Measurements from ENCODE around the gene APCDD1L.
"Not testable (repeated sequence)": the region's sequence is repeated elsewhere in the genome, so short reads cannot be mapped to it uniquely, and the experiment has no call there.

Gene APCDD1L

DNA sequence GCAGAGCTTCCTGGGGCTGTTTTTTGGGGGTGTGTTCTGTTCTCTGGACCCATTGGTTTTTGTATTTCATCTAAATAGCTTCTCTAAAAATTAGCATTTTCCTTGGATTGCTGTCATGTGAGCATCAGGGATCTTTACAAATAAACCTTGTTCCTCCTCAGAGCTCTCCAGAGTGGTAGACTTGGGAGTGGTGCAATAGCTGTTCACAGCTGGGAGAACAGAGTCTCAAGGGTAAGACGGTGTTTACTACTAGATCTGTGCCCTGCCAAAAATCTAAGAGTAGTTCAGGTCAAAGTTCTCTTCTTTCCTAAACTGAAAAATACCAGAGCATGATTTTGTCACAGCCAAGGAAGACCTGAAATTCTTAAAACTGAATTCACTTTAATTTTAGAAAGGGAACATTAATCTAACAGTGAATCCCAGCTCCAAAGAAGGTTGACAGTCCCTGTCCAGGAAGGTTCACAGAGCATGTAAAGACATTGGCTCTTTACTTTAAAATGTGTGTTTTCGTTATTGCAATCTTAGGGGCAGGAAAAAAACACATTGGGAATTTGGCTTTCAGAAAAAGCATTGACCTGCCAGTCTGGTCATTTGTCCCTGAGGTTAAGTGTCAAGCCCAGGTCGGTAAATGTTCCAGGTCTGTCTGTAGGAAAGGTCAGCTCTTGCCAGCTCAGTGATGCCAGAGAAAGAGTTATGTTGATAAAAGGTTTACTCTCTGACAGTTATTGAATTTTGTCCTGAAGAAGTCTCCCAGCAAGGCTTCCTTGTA is 82.8 kb downstream of the APCDD1L start:
- no peak overlapping the region for H3K9ac ChIP-seq
- H3K4me1 ChIP-seq = peaks cover 4% of the 10 kb centered on the region
- no peak overlapping the region for H3K4me2 ChIP-seq (ENCODE audit: low read length)
- TF ChIP-seq, protein P1, sequence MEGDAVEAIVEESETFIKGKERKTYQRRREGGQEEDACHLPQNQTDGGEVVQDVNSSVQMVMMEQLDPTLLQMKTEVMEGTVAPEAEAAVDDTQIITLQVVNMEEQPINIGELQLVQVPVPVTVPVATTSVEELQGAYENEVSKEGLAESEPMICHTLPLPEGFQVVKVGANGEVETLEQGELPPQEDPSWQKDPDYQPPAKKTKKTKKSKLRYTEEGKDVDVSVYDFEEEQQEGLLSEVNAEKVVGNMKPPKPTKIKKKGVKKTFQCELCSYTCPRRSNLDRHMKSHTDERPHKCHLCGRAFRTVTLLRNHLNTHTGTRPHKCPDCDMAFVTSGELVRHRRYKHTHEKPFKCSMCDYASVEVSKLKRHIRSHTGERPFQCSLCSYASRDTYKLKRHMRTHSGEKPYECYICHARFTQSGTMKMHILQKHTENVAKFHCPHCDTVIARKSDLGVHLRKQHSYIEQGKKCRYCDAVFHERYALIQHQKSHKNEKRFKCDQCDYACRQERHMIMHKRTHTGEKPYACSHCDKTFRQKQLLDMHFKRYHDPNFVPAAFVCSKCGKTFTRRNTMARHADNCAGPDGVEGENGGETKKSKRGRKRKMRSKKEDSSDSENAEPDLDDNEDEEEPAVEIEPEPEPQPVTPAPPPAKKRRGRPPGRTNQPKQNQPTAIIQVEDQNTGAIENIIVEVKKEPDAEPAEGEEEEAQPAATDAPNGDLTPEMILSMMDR (IDR thresholded peaks at IDR 0.05) = no peak
- H3K27ac ChIP-seq = no peak overlapping the region
- peaks cover 27% of the 10 kb centered on the region for H3K79me2 ChIP-seq
- no peaks in the 10 kb centered on the region for H3K27me3 ChIP-seq (ENCODE audit: control insufficient read depth, insufficient read depth, low read length)
- no peaks in the 10 kb centered on the region for H3K9me3 ChIP-seq (ENCODE audit: control insufficient read depth, low read length)
- no peak overlapping the region for H2AFZ ChIP-seq
- H3K4me3 ChIP-seq (ENCODE audit: low read depth, low read length) = no peak overlapping the region
- H3K36me3 ChIP-seq (ENCODE audit: control insufficient read depth, insufficient read depth, low read length) = no peaks in the 10 kb centered on the region

DNA sequence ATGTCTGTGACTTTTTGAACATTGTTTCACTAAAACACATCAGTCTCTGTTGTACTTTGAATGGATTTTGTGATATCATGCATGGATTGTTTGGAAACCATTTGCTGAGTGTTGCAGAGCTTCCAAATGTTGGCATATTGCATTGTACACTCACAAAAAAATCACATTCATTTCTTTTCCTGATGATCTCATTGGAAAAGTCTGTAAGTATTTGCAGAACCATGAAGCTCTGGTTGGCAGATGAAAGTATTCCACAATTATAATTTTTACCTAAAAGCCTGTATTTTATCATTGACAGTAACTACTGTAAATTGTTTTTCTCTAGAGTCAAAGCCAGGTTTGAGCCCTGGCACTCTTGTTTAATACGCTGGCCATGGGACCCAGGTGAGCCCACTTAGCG is 84.1 kb downstream of the APCDD1L start:
- Histone ChIP-seq H3K9ac (no peak overlapping the region), H3K79me2 (peaks cover 31% of the 10 kb centered on the region), H3K4me1 (peaks cover 4% of the 10 kb centered on the region), H3K4me3 (ENCODE audit: low read depth, low read length) (no peak overlapping the region), H3K9me3 (ENCODE audit: control insufficient read depth, low read length) (no peaks in the 10 kb centered on the region), H3K27me3 (ENCODE audit: control insufficient read depth, insufficient read depth, low read length) (no peaks in the 10 kb centered on the region), H3K36me3 (ENCODE audit: control insufficient read depth, insufficient read depth, low read length) (no peaks in the 10 kb centered on the region), H2AFZ (no peak overlapping the region), H3K4me2 (ENCODE audit: low read length) (no peak overlapping the region), H3K27ac (no peak overlapping the region)
- TF ChIP-seq, protein P1 (IDR thresholded peaks at IDR 0.05) = no peak

DNA sequence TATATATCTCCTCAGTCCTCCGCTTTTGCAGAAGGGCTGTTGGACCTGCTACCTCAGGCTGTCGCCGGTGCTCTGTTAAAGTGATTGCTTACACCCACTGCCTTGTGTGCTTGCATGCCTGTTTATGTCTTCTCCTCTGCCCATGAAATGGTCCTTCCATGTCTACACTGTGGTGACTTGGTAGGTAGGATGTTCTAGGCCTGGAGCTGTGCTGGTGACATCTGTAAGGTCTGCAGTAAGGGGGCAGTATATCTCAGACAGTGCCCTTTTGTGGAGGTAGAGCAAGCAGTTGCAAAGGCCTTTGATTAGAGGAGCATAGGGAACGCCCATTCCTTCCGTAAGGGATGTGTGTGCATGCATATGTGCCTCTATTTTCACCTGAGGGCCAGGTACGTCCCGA is 85.9 kb downstream of the APCDD1L start:
- H3K4me2 ChIP-seq (ENCODE audit: low read length) = no peak overlapping the region
- peaks cover 4% of the 10 kb centered on the region for H3K4me1 ChIP-seq
- peaks cover 41% of the 10 kb centered on the region for H3K79me2 ChIP-seq
- no peaks in the 10 kb centered on the region for H3K27me3 ChIP-seq (ENCODE audit: control insufficient read depth, insufficient read depth, low read length)
- H3K27ac ChIP-seq = no peak overlapping the region
- no peaks in the 10 kb centered on the region for H3K36me3 ChIP-seq (ENCODE audit: control insufficient read depth, insufficient read depth, low read length)
- no peak overlapping the region for H3K9ac ChIP-seq
- no peak overlapping the region for H3K4me3 ChIP-seq (ENCODE audit: low read depth, low read length)
- TF ChIP-seq, protein P1 (IDR thresholded peaks at IDR 0.05) = no peak
- H3K9me3 ChIP-seq (ENCODE audit: control insufficient read depth, low read length) = no peaks in the 10 kb centered on the region
- no peak overlapping the region for H2AFZ ChIP-seq

DNA sequence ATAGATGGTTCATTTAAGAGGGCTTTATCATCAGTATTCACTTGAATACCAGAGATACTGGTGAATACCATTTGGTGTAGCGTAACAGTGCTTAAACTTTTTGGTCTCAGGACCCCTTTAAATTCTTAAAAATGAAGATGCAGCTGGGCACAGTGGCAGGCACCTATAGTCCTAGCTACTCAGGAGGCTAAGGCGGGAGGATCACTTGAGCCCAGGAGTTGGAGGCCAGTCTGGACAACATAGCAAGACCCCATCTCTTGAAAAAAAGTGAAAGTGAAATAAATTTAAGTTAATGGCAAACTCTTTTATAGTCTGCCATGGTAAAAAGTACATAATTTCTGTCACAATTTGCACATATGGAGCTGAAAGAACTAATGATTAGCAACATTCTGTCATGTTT is 86.8 kb downstream of the APCDD1L start:
- Histone ChIP-seq H3K27ac (no peak overlapping the region), H3K9me3 (ENCODE audit: control insufficient read depth, low read length) (no peaks in the 10 kb centered on the region), H3K36me3 (ENCODE audit: control insufficient read depth, insufficient read depth, low read length) (no peaks in the 10 kb centered on the region), H3K4me1 (peaks cover 7% of the 10 kb centered on the region), H3K4me3 (ENCODE audit: low read depth, low read length) (no peak overlapping the region), H3K4me2 (ENCODE audit: low read length) (no peak overlapping the region), H2AFZ (no peak overlapping the region), H3K9ac (no peak overlapping the region), H3K27me3 (ENCODE audit: control insufficient read depth, insufficient read depth, low read length) (no peaks in the 10 kb centered on the region), H3K79me2 (peaks cover 40% of the 10 kb centered on the region)
- TF ChIP-seq, protein P1 (IDR thresholded peaks at IDR 0.05) = no peak

DNA sequence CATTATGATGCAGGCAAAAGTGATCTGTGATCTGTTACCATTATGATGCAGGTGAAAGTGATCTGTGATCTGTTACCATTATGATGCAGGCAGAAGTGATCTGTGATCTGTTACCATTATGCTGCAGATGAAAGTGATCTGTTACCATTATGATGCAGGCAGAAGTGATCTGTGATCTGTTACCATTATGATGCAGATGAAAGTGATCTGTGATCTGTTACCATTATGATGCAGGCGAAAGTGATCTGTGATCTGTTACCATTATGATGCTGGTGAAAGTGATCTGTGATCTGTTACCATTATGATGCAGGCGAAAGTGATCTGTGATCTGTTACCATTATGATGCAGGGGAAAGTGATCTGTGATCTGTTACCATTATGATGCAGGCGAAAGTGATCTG is 87.6 kb downstream of the APCDD1L start:
- peaks cover 36% of the 10 kb centered on the region for H3K79me2 ChIP-seq
- H3K4me2 ChIP-seq (ENCODE audit: low read length); H3K27me3 ChIP-seq (ENCODE audit: control insufficient read depth, insufficient read depth, low read length); H3K27ac ChIP-seq; H3K4me3 ChIP-seq (ENCODE audit: low read depth, low read length); H3K9me3 ChIP-seq (ENCODE audit: control insufficient read depth, low read length); H3K9ac ChIP-seq; H2AFZ ChIP-seq; H3K36me3 ChIP-seq (ENCODE audit: control insufficient read depth, insufficient read depth, low read length); H3K4me1 ChIP-seq: not testable (repeated sequence)
